Hematopoietic multipotent progenitor cell treated with erythropoietin and hydrocortisone succinate and interleukin-3 and kit ligand, for 17 days (in vitro differentiated cells): ENCODE results near the gene WDR19.
"Not testable (repeated sequence)": the region's sequence is repeated elsewhere in the genome, so short reads cannot be mapped to it uniquely, and the experiment has no call there.

ENCODE experiments used
- DNase-seq: peaks from one replicate; pipeline ENCODE4 v3.0.0-alpha.2; 2015; ENCODE audit warnings: low spot score

Gene WDR19

DNA sequence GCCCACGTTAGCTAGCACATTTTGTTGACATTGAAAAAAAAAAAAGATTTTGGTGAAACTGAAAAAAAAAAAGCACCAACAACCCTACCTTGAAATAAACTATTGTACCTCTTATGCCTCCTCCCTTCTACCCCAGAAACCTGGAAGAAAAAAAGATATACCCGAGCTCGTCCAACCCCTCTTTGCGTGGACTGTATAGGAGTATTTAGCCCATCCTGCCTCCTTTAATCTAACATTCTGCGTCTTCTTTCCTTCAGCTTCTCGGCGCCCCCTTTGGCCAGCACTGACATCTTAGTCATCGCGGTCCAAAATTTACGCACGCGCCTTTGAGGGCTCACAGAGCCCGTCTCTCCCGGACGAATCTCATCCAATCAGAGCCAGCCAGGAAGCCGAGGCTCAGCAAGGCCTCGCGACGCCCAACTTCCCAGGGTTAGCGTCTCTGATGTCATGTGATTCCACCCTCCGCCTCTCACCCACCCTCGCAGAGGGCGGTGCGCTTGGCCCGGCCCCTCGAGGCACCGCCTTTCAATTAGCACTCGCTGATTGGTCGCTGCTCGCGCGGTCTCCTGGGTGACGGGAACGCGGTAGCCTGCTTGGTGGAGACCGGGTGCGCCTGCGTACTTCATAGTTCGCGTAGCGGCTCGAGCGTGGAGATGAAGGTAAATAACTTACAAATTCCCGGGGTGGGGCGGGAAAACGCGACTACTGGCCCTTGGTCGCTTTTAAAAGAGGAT lies at the start of gene WDR19:
WDR19 (plus strand) TSS at position 625 of the 734 bp plus-strand sequence; CDS start at position 654, 29 bp downstream.
- DNase-seq = peak; percentile 99

- DNase-seq = no peak
Measured at GRCh38 chr4:39133623-39134022, 48.7 kb upstream of the WDR19 start.

GRCh38 chr4:39134683-39135306 lies 47.5 kb upstream of the WDR19 start:
- DNase-seq = no peak

- DNase-seq = not testable (repeated sequence)
Measured at GRCh38 chr4:39138227-39138626, 44.1 kb upstream of the WDR19 start.

- no peak for DNase-seq
Measured at GRCh38 chr4:39146211-39146610, 36.1 kb upstream of the WDR19 start.

- no peak for DNase-seq
Measured at GRCh38 chr4:39154009-39154408, 28.3 kb upstream of the WDR19 start.

DNA sequence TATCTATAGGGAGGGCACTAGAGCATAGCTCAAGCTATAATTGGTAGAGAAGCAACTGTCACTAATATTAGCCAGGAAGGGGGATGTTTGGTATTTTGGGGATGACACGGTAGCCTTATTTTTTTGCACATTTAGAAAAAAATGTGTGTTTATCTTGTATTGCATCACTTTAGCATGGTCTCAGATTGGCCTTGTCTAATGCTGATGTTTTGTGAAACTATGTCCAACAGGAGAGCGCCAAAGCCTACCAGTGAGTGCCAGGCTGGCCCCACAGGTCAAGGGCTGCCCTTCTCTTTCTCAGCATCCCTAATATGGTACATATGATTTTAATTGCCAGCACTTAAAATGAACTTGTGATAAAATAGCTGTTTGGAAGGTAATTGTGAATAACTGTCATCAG lies 24.8 kb upstream of the WDR19 start:
- DNase-seq = no peak

DNA sequence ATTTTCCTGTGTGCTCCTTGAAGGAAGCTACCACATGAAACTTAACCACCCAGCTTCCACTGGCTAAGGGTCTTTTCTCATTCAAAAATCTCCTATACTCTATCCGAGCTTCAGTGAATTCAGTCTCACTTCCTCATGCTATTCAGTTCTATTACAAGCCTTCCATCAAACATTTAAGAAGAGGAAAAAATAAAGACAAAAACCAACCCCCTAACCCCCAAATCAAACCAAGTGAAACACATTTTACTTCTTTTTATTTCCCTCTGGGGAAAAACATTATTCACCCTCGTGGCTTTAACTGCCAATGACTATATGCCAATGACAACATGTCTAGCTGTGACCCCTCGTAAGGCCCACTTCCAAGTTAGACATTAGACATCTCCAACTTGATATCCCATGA lies 16.2 kb upstream of the WDR19 start:
- no peak for DNase-seq

GRCh38 chr4:39166669-39167068 lies 15.7 kb upstream of the WDR19 start:
- DNase-seq = no peak

DNA sequence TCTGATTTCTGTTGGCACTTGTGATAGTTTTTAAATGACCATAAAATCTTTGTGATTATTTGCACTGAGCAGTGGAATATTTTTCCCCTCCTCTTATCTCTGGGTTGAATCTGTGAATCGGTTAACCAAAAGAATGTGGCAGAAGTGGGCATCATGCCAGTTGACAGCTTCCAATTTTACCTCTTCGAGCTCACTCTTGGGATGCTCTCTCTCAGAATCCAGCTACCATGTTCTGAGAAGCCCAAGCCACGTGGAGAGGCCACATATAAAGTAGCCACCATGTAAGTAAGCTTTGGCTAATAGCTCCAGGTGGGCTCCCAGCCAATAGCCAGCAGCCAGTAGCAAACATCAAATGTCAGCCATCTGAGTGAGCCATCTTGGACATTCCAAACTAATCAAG lies 12.9 kb upstream of the WDR19 start:
- DNase-seq = no peak

- DNase-seq = no peak
Measured at GRCh38 chr4:39170301-39170700, 12.0 kb upstream of the WDR19 start.

DNA sequence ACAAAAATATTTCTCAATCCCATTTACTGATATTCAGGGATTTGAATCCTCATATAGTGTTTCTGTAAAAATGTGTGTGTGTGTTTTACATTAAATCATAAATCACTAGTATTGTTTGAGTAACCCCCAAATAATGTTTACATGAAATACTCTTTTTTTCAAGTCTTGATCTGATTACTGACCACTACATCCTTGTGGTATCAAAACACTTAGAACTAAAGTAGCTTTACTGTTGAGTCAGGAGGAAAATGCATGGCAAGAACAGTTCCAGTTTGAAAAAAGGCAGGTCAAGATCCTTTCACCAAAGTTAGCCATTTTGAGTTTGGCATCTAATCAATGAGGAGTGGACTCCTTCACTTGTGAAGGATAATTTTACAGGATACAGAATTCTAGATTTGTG lies 3.6 kb upstream of the WDR19 start:
- no peak for DNase-seq

GRCh38 chr4:39179681-39180080 lies 2.6 kb upstream of the WDR19 start:
- no peak for DNase-seq

DNA sequence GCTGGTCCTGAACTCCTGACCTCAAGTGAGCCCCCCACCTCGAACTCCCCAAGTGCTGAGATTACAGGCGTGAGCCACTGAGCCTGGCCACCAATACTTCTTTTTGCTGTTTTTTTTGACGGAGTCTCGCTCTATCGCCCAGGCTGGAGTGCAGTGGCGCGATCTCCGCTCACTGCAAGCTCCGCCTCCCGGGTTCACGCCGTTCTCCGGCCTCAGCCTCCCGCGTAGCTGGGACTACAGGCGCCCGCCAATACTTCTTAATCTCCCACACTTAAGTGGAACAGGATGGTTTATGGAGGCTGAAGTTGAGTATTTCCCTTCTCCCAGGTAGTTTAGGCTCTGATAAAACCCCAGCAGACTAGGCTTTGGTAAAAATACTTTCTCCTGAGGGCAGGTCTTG lies 1.7 kb upstream of the WDR19 start:
- DNase-seq = not testable (repeated sequence)

DNA sequence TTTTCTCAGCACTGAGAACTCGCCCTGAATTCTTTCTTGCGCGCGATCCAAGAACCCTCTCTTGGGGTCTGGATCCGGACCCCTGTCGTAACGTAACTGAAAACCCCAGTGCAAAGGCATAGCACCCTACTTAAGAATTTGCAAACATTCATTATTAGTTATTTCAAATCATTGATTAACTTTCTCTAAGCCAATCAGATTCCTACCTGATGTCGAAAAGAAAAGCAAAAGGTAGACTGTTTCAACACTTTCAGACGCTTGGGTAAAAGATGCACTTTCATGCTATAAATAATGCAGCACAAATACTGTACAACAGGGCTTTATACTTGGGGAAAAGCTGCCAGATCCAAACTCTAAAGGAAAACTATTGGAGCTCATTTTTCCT lies 817 bp upstream of the WDR19 start:
- no peak for DNase-seq

DNA sequence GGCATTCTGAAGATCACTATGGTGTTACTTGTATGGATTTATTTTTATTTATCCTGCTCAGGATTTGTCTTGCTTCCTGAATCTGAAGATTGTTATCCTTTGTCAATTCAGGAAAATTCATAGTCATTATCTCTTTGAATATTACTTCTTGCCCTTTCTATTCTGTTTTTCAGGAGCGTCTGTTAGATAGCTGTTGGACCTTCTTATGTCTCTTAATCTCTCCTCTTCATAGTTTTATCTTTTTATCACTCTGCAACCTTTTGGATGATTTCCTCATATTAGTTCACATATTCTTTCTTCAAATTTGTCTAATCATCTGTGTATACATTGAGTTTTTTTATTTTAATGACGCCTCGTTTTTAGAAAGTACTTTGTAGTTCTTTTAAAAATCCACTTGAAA lies 19.6 kb downstream of the WDR19 start:
- no peak for DNase-seq

DNA sequence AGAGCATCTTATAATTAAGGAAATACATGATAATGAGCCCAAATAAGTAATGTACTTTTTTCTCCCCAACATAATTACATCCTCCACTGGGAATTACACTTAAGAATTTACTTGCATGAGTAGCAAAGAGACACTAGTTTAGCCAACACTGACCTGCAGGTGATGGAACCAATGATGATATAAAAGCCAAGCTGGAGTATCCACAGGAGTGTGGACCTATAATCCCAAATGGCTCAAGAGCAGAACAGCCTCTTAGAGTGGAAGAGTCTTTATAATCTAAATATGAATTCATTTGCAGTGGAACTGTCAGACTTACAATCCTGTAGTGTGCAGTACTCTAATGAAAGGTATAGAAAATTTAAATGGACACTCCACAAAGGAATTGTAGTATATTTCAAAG lies 22.2 kb downstream of the WDR19 start:
- no peak for DNase-seq

DNA sequence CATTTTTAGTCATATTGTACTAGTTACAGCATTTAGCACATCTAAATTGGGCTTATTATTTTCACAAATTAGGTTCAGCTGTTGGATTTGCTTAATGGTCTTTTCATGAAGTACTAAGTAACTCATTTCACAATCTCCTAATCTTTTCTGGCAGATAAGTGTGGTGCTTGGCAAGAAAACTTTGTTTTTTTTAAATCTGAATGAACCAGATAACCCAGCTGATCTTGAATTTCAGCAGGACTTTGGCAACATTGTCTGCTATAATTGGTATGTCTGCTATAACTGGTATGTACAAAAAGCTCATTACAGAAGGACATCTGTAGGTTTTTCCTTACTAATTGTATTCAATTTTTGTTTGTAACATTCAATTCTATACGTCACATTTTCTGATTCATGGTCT lies 22.7 kb downstream of the WDR19 start:
- no peak for DNase-seq

DNA sequence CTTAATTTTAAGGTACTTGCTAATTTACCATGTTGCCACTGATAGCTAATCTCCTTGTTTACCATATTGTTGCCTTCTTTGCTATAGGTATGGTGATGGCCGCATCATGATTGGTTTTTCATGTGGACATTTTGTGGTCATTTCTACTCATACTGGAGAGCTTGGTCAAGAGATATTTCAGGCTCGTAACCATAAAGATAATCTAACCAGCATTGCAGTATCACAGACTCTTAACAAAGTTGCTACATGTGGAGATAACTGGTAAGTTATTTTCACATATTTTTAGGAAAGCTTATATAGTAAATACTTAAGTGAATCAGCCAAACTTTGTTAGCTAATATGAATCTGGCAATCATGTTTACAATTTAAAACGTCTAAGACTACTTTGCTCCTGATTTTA lies 23.1 kb downstream of the WDR19 start:
- DNase-seq = no peak

DNA sequence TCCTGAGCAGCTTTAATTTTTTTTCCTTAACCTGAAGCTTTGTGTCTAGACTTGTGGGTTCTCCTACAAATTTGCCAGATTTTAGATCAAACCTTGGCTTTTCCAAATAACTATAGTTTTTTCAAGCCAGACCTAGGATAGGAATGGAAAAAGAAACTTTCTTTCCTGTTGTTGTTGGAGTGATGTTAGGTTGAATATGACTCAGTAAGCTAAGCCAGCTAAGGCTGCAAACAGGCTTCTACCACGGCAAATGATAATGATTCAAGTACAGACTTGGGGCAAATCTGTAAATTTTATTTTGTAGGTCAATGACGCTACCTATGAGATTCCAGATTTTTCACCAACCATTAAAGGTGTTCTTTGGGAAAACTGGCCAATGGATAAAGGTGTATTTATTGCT lies 45.6 kb downstream of the WDR19 start:
- DNase-seq = no peak

- no peak for DNase-seq
Measured at GRCh38 chr4:39228377-39228776, 46.0 kb downstream of the WDR19 start.

DNA sequence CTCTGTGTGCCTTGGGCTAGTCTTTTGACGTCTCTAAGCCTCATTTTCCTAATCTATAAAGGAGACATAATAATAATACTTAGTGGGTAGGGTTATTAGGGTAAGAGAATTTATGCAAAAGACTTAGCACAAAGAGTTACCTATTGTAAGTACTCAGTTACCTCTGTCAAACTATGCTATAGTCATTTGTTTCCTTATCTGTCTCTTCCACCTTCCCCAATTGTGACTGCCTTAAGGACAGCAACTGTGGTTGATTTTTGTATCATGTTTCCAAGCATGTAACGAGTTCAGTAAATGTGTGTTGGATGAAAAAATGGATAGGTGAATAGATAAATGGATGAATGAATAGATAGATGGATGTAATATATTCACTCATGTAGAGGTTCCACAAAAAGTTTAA lies 48.1 kb downstream of the WDR19 start:
- no peak for DNase-seq

DNA sequence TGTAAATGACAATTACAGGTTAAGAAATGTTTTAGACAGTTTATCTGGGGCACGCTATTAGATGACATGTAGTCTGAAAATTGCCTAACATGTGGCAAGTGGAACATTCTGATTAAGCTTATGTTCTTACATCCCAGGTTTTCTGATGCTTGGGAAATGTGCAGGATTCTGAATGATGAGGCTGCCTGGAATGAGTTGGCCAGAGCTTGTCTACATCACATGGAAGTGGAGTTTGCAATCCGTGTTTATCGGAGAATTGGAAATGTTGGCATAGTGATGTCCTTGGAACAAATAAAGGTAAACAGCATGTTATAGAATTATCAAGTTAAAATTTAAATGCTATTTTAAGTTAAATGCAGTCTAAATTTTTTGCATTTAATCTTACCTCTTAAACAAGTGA lies 49.3 kb downstream of the WDR19 start:
- DNase-seq = no peak

GRCh38 chr4:39232100-39232499 lies 49.8 kb downstream of the WDR19 start:
- no peak for DNase-seq
